ENCODE data around the gene PLIN1.

DNA sequence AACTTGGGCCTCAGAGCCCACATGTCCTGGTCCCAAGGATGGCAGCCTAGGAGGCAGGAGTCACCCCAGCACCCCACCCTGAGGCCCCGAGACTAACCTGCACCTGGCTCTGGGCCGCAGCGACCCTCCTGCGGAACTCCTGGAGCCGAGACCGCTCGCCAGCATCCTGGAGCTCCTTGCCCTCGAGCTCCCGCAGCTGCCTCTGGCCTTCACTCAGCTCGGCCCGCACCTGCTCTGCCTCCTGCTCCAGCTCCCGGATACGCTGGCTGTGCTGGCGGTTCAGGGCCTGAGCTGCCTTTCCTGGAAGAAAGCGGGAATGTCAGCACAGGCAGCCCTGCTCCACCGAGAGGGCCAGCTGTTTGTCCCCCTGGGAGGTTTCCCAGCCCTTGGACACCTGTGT, 37.1 kb downstream of the PLIN1 start:
- TF ChIP-seq CTCF (IDR thresholded peaks at IDR 0.05) (no peak), POLR2A (IDR thresholded peaks at IDR 0.05) (no peak)

Measured in tibial nerve (tissue), 3 donors.